HG02763 (cell line): ENCODE results near the gene HPD.

Experiments
- ATAC-seq: cut with Tn5 transposase; IDR thresholded peaks from one replicate; pipeline ENCODE4 v1.9.1; 2021; ENCODE audit warnings: mild to moderate bottlenecking, moderate library complexity; ENCODE audit not compliant: unreplicated experiment

Gene HPD

GRCh38 chr12:121829250-121829918 lies 29.3 kb downstream of the HPD start:
- ATAC-seq: no peak

- ATAC-seq: no peak
Observed at GRCh38 chr12:121828826-121829225, 29.8 kb downstream of the HPD start.

- ATAC-seq: no peak
Observed at GRCh38 chr12:121828306-121828705, 30.4 kb downstream of the HPD start.

- ATAC-seq: no peak
Observed at GRCh38 chr12:121827351-121828099, 31.1 kb downstream of the HPD start.

- no peak for ATAC-seq
Observed at GRCh38 chr12:121826318-121827150, 32.1 kb downstream of the HPD start.

GRCh38 chr12:121825041-121825523 lies 33.6 kb downstream of the HPD start:
- ATAC-seq: no peak

- no peak for ATAC-seq
Observed at GRCh38 chr12:121823727-121824115, 34.9 kb downstream of the HPD start.

GRCh38 chr12:121823101-121823726 lies 35.4 kb downstream of the HPD start:
- no peak for ATAC-seq

- ATAC-seq: no peak
Observed at GRCh38 chr12:121822393-121823100, 36.1 kb downstream of the HPD start.

- no peak for ATAC-seq
Observed at GRCh38 chr12:121820056-121820455, 38.6 kb downstream of the HPD start.

GRCh38 chr12:121819212-121819949 lies 39.3 kb downstream of the HPD start:
- no peak for ATAC-seq

- ATAC-seq: no peak
Observed at GRCh38 chr12:121817648-121818043, 41.0 kb downstream of the HPD start.

- ATAC-seq: no peak
Observed at GRCh38 chr12:121816925-121817647, 41.6 kb downstream of the HPD start.

- no peak for ATAC-seq
Observed at GRCh38 chr12:121815263-121815662, 43.4 kb downstream of the HPD start.

- ATAC-seq: no peak
Observed at GRCh38 chr12:121814429-121815119, 44.1 kb downstream of the HPD start.

- no peak for ATAC-seq
Observed at GRCh38 chr12:121813951-121814350, 44.7 kb downstream of the HPD start.

- ATAC-seq: no peak
Observed at GRCh38 chr12:121812921-121813896, 45.5 kb downstream of the HPD start.
